HFFc6 (cell line): ENCODE data around the gene AGPAT4. TPM values are rescaled to one million over a fixed set of nuclear protein-coding genes. Genes with fewer than 3 reads are reported as not detected.
A peak's percentile ranks its signal among the peaks of the same experiment; 100 is the strongest.

Experiments used
- DNase-seq: peaks from one replicate; pipeline ENCODE4 v3.0.0-alpha.2; 2018
- H3K27ac Mint-ChIP-seq: 2 replicates; pipeline ENCODE4 v1.8.0; 2020; ENCODE audit warnings: mild to moderate bottlenecking, mixed read lengths
- H3K27me3 Mint-ChIP-seq: 2 replicates; pipeline ENCODE4 v1.8.0; 2021; ENCODE audit warnings: mild to moderate bottlenecking, moderate library complexity, mixed read lengths; ENCODE audit not compliant: insufficient read depth
- H3K36me3 Mint-ChIP-seq: 2 replicates; pipeline ENCODE4 v1.8.0; 2021; ENCODE audit warnings: low read depth, mixed read lengths
- H3K4me1 Mint-ChIP-seq: 2 replicates; pipeline ENCODE4 v1.8.0; 2020; ENCODE audit warnings: low read depth, mixed read lengths
- H3K4me3 Mint-ChIP-seq: 2 replicates; pipeline ENCODE4 v1.8.0; 2020; ENCODE audit warnings: mild to moderate bottlenecking, moderate library complexity, mixed read lengths
- H3K9me3 Mint-ChIP-seq: 2 replicates; pipeline ENCODE4 v1.8.0; 2020; ENCODE audit warnings: mild to moderate bottlenecking, mixed read lengths
- CTCF ChIP-seq: fragments of 200-600 bp; sonication (generic); IDR thresholded peaks from 2 replicates; pipeline ENCODE4 v1.5.0; 2021; ENCODE audit warnings: antibody characterized with exemption, mild to moderate bottlenecking
- total RNA-seq, 6 experiments: library from RNA; stranded (reverse); fragmentation: NEBNext Ultra II Directional; extraction: Animal tissue kit (Norgen Biotek cat#: 25700); gene quantifications; 2 replicates in 1 of 6; 3 replicates in 5 of 6; pipeline ENCODE4 v1.2.3, GENCODE V29; 2021

The AGPAT4 gene
- total RNA-seq, 6 experiments from 2014 or later: 2.3 to 4.0 (median 2.7) TPM

GRCh38 chr6:161261325-161261724 lies 12.5 kb downstream of the AGPAT4 start:
- no peaks in the 10 kb centered on the region for H3K9me3 Mint-ChIP-seq
- no peak overlapping the region for H3K4me3 Mint-ChIP-seq
- H3K4me1 Mint-ChIP-seq: peaks cover 31% of the 10 kb centered on the region
- peaks cover 4% of the 10 kb centered on the region; the same call in 1 of the 2 replicates for H3K36me3 Mint-ChIP-seq
- peak overlapping the region; percentile 37; the same call in 1 of the 2 replicates for H3K27ac Mint-ChIP-seq
- no peaks in the 10 kb centered on the region; the same call in 1 of the 2 replicates for H3K27me3 Mint-ChIP-seq
- no peak for DNase-seq
- no peak for TF ChIP-seq CTCF

GRCh38 chr6:161259302-161259701 lies 14.6 kb downstream of the AGPAT4 start:
- Mint-ChIP-seq H3K27me3 (no peaks in the 10 kb centered on the region; the same call in 1 of the 2 replicates), H3K27ac (no peak overlapping the region), H3K9me3 (no peaks in the 10 kb centered on the region), H3K4me3 (no peak overlapping the region), H3K36me3 (peaks cover 4% of the 10 kb centered on the region; the same call in 1 of the 2 replicates), H3K4me1 (peaks cover 27% of the 10 kb centered on the region)
- no peak for DNase-seq
- no peak for TF ChIP-seq CTCF

- H3K4me3 Mint-ChIP-seq: peak overlapping the region; percentile 79
- DNase-seq: peak; percentile 82
- peaks cover 4% of the 10 kb centered on the region; the same call in 1 of the 2 replicates for H3K36me3 Mint-ChIP-seq
- no peaks in the 10 kb centered on the region for H3K9me3 Mint-ChIP-seq
- no peak for TF ChIP-seq CTCF
- H3K27ac Mint-ChIP-seq: peak overlapping the region; percentile 95
- peaks cover 27% of the 10 kb centered on the region for H3K4me1 Mint-ChIP-seq
- no peaks in the 10 kb centered on the region for H3K27me3 Mint-ChIP-seq
Measured at GRCh38 chr6:161257793-161258457, 15.9 kb downstream of the AGPAT4 start.

- TF ChIP-seq CTCF: no peak
- DNase-seq: no peak
- Mint-ChIP-seq H3K36me3 (peaks cover 4% of the 10 kb centered on the region; the same call in 1 of the 2 replicates), H3K9me3 (no peaks in the 10 kb centered on the region), H3K27me3 (peaks cover 2% of the 10 kb centered on the region), H3K4me1 (peaks cover 26% of the 10 kb centered on the region), H3K27ac (no peak overlapping the region), H3K4me3 (no peak overlapping the region)
Measured at GRCh38 chr6:161256407-161256806, 17.5 kb downstream of the AGPAT4 start.

- no peak for DNase-seq
- Mint-ChIP-seq H3K4me3 (no peak overlapping the region), H3K27ac (no peak overlapping the region), H3K9me3 (no peaks in the 10 kb centered on the region), H3K36me3 (no peaks in the 10 kb centered on the region; the same call in 1 of the 2 replicates), H3K4me1 (peaks cover 21% of the 10 kb centered on the region), H3K27me3 (peaks cover 3% of the 10 kb centered on the region)
- no peak for TF ChIP-seq CTCF
Measured at GRCh38 chr6:161255518-161255917, 18.3 kb downstream of the AGPAT4 start.
